HepG2 (cell line): ENCODE data around the gene DUSP2.

Source experiments
- EHMT2 ChIP-seq: fragments of 200-600 bp; sonication (generic); IDR thresholded peaks from 2 replicates; pipeline ENCODE4 v1.7.0; 2017; ENCODE audit warnings: antibody characterized with exemption, low read depth, low read length, borderline replicate concordance
- ELF1 ChIP-seq: sonication (generic); formaldehyde crosslinking; IDR thresholded peaks from 2 replicates; pipeline ENCODE4 v1.4.0; 2020; ENCODE audit warnings: missing genetic modification reagents
- HOXA5 ChIP-seq: sonication (generic); formaldehyde crosslinking; IDR thresholded peaks from 2 replicates; pipeline ENCODE4 v1.4.0; 2020; ENCODE audit warnings: missing genetic modification reagents
- POLR2A ChIP-seq, 2 experiments: IDR thresholded peaks; 2 replicates each; pipeline ENCODE4 v1.6.1; 2011; ENCODE audit warnings: low read depth in 2 of 2, low read length in 2 of 2, mild to moderate bottlenecking in 1 of 2, moderate library complexity in 1 of 2; ENCODE audit not compliant: insufficient read depth in 1 of 2
- XRCC5 ChIP-seq: fragments of 200-400 bp; formaldehyde crosslinking; optimal IDR thresholded peaks from 2 replicates; pipeline ENCODE3; 2017; ENCODE audit warnings: mild to moderate bottlenecking, low read length
- ZBTB7A ChIP-seq: sonication (generic); formaldehyde crosslinking; IDR thresholded peaks from 2 replicates; pipeline ENCODE4 v1.8.0; 2022; ENCODE audit warnings: mild to moderate bottlenecking, missing genetic modification reagents

- no peak for TF ChIP-seq ZBTB7A (CRISPR knock-in tag)
- TF ChIP-seq POLR2A (IDR thresholded peaks at IDR 0.05; ENCODE audit: insufficient read depth in 1 of 2, low read depth in 2 of 2, low read length in 2 of 2): no peak
- TF ChIP-seq ELF1: no peak
- no peak for TF ChIP-seq XRCC5
- no peak for TF ChIP-seq EHMT2
- no peak for TF ChIP-seq HOXA5 (CRISPR knock-in tag)
Observed at GRCh38 chr2:96112501-96113366, 32.5 kb downstream of the DUSP2 start.
